NCI-H2171 treated with DMSO at 0.1 percent for 48 hours (cell line): ENCODE measurements around the gene ETV7.
"Not testable (repeated sequence)": the region's sequence is repeated elsewhere in the genome, so short reads cannot be mapped to it uniquely, and the experiment has no call there.

ENCODE experiments used
- DNase-seq: peaks from one replicate; lab custom pipeline; 2025; lab: John Stamatoyannopoulos, UW

Gene ETV7

DNA sequence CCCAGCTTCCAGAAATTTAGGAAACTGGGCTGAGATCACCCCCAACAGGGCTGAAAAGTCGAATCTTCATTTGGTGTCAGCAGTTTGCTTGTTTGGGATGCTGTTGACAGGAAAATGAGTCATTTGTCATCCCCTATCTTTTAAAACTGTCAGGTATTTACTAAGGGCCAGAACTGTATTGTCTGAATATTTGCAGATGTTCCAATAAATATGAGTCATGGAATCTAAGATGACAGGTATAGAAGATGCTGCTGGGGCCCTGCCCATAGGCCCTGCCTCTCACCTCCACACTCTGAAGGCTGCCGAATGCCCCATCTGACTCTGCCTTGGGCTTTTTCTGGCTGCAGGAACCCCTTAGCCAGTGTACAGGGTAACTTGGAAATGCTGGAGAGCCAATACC, 3.9 kb downstream of the ETV7 start:
- no peak for DNase-seq

DNA sequence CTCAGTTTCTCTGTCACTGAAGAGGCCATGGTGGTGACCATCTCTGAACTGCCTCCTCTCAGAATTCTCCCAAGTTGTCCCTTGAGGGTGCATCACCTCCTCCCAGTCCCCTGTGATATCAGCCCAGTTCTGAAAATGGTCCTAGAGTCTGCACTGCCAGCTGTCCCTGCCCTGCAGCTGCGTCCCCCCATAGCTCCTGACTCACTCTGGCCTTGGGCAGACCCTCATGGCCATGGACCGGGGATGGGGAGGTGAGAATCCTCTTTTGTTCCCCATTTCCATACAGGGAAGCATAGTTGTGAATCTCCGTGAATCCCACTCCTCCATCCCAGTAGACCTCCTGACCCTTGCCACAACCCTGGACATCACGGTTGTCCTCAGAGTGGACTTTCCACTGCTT, 4.5 kb downstream of the ETV7 start:
- DNase-seq: no peak

DNA sequence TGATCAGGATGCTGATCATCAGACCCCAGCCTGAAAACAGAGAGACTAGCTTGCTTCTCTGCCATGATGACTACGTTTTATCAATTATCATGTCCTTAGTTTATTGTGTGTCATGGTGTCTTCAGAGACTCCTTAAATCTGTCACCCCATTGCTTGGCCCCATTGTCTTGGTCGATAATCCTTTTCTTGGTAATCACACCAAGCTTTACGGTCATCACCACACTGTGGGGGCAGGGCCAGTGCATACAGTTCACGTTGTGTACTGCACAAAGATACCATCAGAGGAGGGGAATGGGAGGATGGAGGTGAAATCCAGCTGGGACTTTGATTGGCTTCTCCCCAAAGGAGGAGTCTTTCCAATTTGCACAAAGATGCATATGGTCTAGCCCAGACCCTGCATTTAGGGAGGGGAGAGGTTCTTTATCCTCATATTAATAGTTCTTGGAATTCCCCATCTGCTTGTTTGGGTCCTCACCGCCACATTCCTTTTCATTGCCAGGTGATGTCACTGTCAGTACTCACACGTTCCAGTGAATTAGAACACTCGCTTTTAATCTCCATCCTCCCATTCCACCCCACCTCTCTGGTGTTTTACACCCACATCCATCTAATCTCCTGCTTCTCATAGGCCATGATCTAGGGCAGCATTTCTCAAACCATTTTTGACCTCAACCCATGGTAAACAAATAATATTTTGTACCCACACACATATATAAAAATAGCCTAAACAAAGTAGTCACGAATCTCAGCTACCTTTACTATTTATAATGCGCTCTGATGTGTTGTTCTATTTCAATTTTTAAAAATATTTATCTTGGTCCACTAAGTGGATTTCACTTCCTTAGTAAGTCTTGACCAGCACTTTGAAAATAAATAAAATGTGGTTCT, 5.7 kb downstream of the ETV7 start:
- no peak for DNase-seq

DNA sequence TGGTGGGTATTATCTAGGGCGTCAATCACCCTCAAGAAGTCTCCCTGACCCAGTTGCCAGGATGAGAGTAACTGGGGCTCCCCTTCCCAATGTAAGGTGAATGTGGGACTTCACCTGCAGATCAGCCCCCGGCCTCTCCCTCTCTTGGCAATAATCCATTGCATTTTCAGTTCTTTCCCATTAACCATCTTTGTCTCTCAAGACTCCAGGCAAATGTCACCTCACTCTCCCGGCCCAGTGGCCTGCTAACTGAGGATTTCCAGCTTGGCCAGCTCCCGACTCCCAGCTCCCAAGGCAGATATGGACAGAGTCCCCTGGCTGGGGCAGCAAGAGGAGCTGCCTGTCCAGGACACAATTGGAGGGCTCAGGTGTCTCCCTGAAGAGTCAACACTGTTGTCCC, 7.3 kb downstream of the ETV7 start:
- no peak for DNase-seq

DNA sequence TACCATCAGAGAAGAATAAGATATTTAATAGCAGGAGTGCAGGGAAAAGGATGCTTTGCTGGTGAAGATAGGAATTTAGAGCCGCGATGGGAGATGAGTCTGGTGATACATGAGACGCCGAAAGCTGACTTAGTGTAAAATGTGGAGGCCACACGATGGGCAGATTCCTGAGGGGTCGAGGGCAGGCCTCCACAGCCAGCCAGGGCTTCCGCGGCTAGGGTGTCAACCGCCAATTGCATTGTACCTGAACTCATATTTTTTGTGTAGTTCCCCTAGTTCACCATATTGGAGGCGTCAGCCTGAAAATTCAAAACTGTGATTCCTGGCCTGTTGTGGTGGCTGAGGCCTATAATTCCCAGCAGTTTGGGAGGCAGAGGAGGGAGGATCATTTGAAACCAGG, 8.5 kb downstream of the ETV7 start:
- no peak for DNase-seq

DNA sequence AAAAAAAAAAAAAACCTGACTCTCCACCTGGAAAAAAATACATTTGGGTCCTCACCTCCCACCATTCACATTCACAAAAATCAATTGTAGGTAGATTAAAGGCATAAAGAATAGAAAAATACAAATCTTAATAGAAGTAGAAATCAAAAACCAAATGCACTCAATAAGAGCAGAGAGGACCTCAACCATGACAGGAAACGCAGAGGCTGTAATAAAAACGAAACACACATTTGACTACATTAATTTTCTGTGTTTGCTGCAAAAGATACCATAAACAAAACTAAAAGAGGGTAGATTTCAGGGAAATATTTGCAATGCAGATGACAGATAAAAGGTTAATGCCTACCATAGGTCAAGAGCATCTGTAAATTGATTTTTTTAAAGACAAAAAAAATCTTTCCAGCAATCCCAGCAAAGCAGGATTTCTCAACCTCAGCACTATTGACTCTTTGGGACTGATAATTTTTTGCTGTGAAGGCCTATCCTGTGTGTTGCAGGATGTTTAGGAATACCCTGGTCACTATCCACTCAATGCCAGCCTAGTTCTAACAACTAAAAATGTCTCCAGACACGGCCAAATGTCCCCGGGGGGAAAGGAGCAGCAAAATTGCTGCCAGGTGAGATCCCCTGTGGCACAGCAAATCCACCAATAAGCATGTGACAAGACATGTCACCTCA, 9.1 kb downstream of the ETV7 start:
- no peak for DNase-seq

DNA sequence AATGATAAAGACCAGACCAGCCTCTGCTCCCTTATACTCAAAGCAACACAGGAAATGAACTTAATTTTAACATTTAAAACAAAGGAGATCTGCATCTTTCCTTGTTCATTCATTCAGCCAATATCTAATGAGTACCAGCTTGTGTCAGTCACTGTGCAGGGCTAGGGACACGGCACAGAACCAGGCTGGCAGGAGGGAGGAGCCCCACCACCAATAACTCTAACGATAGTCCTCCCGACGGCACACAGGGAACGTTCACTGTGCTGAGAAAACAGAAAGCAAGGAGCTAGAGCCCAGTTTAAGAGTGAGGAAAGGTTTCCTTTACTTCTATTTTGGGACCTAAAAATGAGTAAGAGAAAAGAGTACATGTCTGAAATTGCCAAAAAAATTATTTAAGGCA, 9.9 kb downstream of the ETV7 start:
- no peak for DNase-seq

DNA sequence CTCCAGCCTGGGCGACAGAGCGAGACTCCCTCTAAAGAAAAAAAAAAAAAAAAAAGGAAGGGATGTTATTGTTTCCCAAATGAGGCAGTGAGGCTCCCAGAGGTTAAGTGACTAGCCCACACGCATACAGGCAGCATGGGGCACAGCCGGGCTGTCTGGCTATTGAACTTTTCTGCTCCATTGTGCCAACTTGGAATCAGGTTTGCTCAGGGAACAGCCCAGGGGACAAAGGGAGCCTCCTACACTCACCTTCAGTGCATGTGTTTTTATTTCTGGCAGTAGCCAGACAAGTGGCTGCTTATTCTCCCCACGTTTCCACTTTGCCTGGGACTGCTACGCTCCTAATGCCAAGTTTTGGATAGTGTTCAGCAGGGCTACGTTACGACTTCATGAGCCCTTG, 10.7 kb downstream of the ETV7 start:
- DNase-seq: no peak

DNA sequence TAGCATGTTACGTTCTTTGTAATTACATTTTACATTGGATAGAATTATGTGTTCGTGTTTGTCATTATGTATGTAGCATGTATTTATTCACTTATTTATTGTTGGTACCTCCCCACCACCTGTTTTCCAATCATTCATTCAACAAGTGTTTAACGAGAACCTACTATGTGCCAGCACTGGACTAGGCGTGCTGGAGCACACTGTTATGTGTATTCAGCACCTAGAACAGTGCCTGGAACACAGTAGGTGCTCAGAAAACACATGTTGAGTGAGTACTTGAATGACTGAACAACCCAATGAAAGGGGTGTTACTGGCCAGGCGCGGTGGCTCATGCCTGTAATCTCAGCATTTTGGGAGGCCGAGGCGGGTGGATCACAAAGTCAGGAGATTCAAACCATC, 11.3 kb downstream of the ETV7 start:
- no peak for DNase-seq

DNA sequence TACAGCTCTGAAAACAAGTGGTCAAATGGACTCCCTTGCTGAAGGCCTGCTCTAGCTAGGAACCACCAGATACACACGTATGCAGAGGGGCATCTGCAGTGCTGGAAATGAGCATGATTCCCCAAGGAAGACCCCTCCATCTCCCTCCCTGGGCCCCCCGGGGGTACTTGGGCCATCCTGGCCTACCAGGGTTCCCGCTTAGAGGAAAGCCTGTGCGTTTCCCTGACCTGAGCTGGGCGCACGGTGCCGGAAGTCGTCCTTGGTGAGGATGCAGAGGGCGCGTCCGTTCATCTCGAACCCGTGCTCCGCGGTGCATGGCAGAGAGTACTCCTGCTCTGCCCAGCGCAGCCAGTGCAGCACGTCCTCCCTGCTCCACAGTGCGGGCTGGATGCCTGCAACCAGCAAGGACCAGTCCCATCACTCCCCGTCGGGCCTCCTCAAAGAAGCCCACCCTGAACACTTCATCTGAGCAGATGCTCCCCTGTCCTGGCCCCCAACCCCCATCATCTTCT, 11.8 kb downstream of the ETV7 start:
- DNase-seq: no peak

DNA sequence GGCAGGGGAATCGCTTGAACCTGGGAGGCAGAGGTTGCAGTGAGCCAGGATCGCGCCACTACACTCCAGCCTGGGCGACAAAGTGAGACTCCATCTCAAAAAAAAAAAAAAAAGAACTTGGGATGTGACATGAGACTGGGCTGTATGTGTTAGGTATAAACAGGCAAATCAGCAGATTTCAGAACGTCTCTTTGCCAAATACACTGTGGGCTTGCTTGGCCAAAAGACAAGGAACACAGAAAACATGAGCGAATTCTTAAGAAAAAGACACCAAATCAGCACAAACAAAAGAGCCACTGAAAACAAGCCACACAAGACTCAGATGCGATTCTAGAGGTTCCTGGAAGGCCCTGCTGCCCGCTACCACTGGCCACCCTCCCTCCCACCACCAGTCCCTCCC, 12.5 kb downstream of the ETV7 start:
- no peak for DNase-seq

DNA sequence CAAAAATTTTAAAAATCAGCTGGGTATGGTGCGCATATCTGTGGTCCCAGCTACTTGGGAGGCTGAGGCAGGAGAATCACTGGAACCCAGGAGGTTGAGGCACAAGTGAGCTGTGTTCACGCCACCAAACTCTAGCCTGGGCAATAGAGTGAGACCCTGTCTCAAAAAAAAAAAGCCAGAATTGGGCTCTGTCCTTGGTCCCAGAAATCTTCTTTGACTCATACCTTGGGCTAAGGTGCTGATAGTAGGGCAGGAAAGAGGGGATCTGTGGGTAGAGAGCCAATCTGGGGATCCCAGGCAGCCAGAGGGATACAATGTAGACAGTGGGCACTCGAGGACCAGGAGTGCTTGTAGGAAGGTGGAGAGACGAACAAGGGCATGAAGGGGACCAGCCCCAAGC, 13.3 kb downstream of the ETV7 start:
- DNase-seq: no peak

DNA sequence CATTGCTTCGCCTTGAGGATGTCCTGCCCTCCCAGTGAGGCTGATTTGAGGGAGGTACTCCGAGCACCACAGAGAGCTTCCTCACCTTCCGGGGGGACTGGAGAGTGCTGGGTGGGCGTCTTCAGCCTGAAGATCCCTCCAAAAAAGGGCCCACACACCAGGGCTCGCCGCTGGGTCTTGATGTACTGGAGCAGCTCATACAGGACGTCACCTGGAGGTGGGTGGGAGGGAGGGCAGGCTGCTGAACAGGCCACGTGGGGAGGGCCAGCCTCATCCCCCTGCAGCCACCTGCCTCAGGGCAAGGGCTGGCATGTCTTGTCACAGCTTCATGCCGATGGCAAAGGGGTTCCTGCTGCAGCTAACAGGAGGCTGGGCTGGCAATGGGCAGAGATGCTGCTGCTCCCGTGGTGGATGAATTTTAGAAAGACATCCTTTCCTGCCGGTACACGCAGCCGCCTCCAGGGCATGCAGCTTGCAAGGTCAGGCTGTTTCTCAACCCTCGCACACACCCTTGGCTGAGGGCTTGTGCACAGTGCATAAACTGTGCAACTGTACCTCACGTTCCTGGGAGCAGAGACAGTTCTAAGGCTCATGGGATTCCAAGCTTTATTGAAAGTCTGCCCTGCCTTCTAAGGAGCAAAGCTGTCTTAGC, 14.0 kb downstream of the ETV7 start:
- peak; percentile 65 for DNase-seq

DNA sequence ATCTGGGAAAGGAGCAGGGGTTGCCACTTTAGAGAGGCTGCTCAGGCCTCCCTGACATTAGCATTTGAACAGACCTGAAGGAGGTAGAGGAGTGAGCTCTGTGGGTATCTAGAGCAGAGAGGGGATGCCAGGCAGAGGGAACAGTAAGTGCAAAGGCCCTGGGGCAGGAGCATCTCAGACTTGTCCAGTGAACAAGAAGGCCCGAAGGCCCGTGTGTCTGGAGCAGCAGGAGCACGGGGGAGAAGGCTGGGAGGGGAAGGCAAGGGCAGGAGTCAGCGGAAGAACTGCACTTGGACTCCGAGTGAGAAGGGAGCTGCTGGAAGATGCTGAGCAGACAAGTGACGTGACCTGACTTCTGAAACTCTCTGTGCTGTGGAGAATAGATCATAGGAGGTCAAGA, 15.4 kb downstream of the ETV7 start:
- no peak for DNase-seq

DNA sequence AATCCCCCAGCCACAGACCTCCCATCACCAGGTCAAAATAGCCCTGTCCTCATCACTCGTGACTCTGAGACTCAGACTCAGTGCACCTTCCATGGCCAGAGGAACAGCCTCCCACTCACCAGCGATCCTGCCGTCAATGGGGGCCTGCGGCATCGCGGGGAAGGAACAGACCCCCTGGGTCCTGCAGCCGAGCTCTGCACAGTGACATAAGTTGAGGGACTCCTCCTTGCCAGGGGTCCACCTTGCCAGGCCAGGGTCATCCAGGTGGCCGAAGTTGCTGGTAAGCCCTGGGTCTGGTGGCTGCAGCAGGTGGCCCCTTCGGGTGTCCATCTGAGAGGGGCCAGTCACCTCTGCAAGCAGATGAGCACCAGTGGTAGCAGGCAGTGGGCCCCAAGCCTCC, 16.3 kb downstream of the ETV7 start:
- no peak for DNase-seq

DNA sequence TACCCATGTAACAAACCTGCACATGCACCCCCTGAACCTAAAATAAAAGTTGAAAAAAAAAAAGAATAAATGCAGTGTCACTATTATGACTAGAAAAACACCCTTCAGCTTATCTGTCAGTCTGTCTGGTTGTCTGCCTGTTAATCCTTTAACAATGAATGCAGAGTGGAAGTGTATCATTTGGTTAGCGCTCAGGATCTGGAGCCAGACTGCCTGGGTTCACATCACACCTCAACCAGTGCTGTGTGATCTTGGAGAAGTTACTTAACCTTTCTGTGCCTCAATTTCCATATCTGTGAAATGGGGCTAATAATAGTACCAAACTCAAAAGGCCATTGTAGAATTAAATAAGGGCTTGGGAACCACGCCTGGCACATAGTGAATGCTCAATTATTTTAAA, 16.8 kb downstream of the ETV7 start:
- no peak for DNase-seq

DNA sequence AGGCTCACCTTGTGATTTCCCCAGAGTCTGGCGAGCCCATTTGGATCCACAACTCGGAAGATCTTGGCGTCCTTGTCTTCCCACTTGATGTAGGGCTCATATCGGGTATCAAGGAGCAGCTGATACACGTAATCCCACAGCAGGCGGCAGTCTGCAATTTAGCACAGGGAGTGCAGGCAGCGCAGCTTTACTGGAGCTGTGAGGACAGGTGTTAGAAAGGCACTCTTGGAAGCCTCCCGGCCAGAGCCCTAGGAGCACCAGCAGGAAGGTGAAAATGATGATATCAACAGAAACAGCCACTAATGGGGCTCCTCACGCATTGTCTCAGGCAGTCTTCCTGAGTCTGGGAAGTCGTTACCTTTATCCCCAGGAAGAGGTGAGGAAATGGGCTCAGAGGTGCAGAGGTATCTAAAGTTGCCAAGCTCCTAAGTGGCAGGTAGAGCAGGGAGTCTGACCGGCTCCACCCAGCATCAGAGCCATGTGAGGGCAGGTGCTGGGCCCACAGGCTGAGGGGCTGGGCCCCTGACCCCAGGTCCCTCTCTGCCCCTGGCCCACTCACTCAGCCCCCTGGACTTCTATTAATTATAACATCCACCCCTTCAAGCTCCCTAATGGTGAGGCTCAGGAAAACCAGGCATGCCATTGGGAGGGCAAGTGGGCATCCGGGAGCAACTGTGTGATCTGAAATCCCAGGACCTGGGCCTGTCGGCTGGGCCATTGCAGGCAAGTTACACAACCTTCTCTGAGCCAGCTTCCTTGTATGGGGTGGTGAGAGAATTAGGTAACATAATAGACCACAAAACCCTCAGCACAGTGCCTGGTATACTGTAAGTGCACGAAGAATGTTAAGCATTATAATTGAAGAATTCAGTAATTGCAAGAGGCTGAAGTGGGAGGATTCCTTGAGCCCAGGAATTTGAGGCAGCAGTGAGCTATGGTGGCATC, 18.3 kb downstream of the ETV7 start:
- peak; percentile 95 for DNase-seq

DNA sequence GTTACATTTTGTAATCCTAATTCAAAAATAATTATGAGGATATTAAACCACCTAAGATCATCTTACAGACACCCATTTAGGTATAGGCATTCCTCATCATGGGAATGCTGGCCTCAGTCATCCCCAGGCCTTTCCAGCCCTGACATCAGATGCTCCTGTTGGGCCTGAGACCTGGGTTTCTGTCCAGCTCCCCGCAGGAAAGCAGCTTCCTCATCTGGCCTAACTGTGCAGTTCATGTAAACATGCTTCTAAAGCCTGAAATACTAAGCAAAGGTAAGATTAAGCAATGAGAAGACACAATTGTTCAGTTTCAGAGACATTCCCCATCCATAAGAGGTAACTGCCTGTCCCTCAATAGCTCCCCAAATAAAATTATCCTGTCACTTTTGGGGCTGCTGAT, 19.0 kb downstream of the ETV7 start:
- DNase-seq: no peak

DNA sequence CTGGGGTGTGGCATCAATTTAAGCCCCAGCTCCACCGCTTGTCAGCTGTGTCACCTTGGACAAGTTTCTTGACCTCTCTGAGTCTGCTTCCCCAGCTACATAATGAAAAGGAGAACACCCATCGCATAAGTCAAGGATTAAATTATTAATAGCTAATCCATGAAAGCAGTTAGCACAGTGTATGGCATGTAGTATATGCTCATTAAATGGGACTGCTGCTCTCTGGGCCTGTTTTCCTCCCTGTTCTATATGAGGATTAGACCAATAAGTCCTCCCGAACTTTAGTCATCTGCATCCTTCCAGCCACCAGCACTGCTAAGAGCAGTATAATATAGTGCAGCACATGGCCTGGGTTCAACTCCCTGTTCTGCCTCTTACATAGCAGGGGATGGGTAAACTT, 19.7 kb downstream of the ETV7 start:
- DNase-seq: no peak

DNA sequence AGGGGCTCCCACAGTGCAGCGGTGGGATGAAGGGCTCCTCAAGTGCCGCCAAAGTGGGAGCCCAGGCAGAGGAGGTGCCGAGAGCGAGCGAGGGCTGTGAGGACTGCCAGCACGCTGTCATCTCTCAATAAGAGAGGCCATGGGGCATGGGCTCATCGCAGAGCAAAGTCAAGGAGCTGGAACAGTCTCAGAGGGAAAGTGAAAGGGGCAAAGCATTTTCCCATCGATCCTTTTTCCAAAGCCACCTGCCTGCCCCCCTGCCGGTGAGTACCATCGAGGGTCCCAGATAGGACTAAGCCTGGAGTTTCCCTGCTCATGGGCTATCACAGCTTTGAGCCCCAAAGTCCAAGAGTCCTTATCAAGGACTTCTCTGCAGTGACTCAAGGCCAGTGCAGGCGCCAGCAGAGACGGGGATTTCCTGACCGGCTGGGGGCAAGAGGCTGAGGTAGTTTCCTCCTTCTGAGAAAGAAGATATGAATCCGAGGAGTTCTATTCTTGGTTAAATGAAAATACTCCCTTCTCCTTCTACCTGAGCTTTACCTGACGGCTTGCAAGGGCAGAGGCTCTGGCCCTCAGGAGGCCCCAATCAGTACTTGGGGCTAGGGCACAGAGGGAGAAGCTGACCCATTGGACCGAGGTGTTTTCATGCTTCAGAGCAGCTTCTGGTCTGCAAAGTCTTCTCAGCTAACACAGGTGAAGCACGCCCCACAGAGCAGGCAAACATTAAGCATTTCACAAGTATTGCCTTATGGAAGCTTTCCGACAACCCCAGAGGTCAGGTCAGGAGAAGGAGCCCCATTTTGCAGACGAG, 22.6 kb downstream of the ETV7 start:
- no peak for DNase-seq

DNA sequence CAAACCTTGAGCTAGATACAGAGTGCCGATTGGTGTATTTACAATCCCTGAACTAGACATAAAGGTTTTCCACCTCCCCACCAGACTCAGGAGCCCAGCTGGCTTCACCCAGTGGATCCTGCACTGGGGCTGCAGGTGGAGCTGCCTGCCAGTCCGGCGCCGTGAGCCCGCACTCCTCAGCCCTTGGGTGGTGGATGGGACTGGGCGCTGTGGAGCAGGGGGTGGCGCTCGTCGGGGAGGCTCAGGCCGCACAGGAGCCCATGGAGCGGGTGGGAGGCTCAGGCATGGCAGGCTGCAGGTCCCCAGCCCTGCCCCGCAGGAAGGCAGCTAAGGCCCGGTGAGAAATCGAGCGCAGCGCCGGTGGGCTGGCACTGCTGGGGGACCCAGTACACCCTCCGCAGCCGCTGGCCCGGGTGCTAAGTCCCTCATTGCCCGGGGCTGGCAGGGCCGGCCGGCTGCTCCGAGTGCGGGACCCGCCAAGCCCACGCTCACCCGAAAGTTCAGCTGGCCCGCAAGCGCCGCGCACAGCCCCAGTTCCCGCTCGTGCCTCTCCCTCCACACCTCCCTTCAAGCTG, 23.3 kb downstream of the ETV7 start:
- DNase-seq: not testable (repeated sequence)
